GM06990 (cell line): Measurements from ENCODE around the gene FOXP4.

ENCODE experiments used
- DNase-seq: peaks from one replicate; pipeline ENCODE4 v3.0.0-alpha.2; 2011; ENCODE audit not compliant: insufficient read length; ENCODE audit errors: extremely low read depth
- H3K27me3 ChIP-seq: replicated peaks from 2 replicates; pipeline ENCODE4 v1.6.0; 2011; ENCODE audit warnings: low read length; ENCODE audit not compliant: control insufficient read depth, insufficient read depth
- H3K36me3 ChIP-seq: 2 replicates; pipeline ENCODE4 v1.5.1; 2011; ENCODE audit warnings: low read length; ENCODE audit not compliant: control insufficient read depth, insufficient read depth
- H3K4me3 ChIP-seq: replicated peaks from 2 replicates; pipeline ENCODE4 v1.5.1; 2011; ENCODE audit warnings: low read depth, mild to moderate bottlenecking, control low read depth, low read length
- TF ChIP-seq, protein P1 (sequence below): IDR thresholded peaks from 2 replicates; pipeline ENCODE4 v1.5.1; 2011; ENCODE audit warnings: low read length, control low read depth, mild to moderate bottlenecking, inconsistent platforms; ENCODE audit not compliant: insufficient read depth, poor library complexity, severe bottlenecking

FOXP4 gene

DNA sequence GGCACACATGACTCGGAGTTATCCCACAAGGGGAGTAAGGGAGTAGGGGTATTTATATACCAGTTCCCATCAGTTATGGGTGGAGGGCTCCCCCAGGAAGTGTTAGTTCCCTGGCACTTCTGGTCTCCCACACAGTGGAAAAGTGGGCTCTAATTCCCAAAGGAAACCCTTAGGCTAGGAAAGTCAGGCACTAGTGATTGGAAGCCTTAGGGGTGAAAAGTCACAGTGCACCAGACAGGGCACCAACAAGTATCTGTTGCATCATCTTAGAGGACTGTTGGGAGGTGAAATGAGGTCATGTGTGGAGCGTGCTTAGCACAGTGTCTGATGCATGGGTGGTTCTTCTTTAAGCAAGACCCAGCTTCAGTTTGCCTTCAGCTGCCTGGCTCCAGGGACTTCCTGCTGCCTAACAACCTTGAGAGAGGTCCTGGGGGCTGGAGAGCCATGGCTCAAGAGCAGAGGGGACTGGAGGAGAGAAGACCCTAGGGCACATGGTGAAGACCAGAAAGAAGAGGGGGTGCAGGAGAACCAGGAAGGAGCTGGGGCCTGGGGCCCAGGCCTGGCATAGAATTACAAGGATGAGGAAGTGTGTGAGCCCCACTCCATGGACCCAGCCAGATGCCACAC lies 7.5 kb upstream of the FOXP4 start:
- Histone ChIP-seq H3K4me3 (no peak overlapping the region), H3K36me3 (no peaks in the 10 kb centered on the region), H3K27me3 (no peaks in the 10 kb centered on the region)
- TF ChIP-seq, protein P1, sequence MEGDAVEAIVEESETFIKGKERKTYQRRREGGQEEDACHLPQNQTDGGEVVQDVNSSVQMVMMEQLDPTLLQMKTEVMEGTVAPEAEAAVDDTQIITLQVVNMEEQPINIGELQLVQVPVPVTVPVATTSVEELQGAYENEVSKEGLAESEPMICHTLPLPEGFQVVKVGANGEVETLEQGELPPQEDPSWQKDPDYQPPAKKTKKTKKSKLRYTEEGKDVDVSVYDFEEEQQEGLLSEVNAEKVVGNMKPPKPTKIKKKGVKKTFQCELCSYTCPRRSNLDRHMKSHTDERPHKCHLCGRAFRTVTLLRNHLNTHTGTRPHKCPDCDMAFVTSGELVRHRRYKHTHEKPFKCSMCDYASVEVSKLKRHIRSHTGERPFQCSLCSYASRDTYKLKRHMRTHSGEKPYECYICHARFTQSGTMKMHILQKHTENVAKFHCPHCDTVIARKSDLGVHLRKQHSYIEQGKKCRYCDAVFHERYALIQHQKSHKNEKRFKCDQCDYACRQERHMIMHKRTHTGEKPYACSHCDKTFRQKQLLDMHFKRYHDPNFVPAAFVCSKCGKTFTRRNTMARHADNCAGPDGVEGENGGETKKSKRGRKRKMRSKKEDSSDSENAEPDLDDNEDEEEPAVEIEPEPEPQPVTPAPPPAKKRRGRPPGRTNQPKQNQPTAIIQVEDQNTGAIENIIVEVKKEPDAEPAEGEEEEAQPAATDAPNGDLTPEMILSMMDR: no peak
- no peak for DNase-seq

- no peak for DNase-seq
- H3K27me3 ChIP-seq: no peaks in the 10 kb centered on the region
- no peaks in the 10 kb centered on the region for H3K36me3 ChIP-seq
- H3K4me3 ChIP-seq: no peak overlapping the region
- TF ChIP-seq, protein P1: no peak
These were observed 7.0 kb upstream of the FOXP4 start for GRCh38 chr6:41539204-41539603.

GRCh38 chr6:41541364-41541763 lies 4.8 kb upstream of the FOXP4 start:
- DNase-seq: no peak
- Histone ChIP-seq H3K27me3 (no peaks in the 10 kb centered on the region), H3K4me3 (no peak overlapping the region), H3K36me3 (no peaks in the 10 kb centered on the region)
- TF ChIP-seq, protein P1: no peak

GRCh38 chr6:41543087-41543486 lies 3.1 kb upstream of the FOXP4 start:
- TF ChIP-seq, protein P1: no peak
- H3K27me3 ChIP-seq: no peaks in the 10 kb centered on the region
- DNase-seq: no peak
- no peaks in the 10 kb centered on the region for H3K36me3 ChIP-seq
- H3K4me3 ChIP-seq: no peak overlapping the region

DNA sequence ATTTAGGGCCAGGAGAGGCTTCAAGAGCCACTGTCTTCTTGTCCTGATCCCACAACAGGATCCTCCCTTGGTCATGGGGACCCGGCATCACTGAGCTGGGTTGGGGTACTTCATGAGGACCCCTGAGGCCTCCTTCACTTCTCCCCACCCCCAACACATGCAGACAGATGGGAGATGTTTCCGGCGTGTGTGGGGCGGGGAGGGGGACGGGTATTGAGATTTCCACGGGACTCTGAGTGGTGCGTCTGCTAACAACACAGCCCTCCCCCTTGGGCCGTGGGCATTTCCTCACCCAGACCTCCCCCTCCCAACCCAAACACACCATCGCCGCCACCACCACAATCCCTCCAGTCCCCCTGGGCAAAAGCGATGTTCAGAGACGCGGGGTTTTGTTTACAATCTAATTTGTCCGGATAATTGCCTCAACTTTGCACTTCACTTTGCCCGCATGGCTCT lies 906 bp upstream of the FOXP4 start:
- peak overlapping the region; percentile 97 for H3K4me3 ChIP-seq
- TF ChIP-seq, protein P1: no peak
- DNase-seq: no peak
- no peaks in the 10 kb centered on the region for H3K27me3 ChIP-seq
- H3K36me3 ChIP-seq: no peaks in the 10 kb centered on the region

- Histone ChIP-seq H3K27me3 (no peaks in the 10 kb centered on the region), H3K4me3 (peak overlapping the region; percentile 97), H3K36me3 (peaks cover 6% of the 10 kb centered on the region)
- TF ChIP-seq, protein P1: no peak
- no peak for DNase-seq
These were observed 289 bp downstream of the FOXP4 start for GRCh38 chr6:41546475-41546865.
